ENCODE data around the gene SLC16A2. TPM values are rescaled to one million over a fixed set of nuclear protein-coding genes. Genes with fewer than 3 reads are reported as not detected.

The SLC16A2 gene
- total RNA-seq, 2 donors from 2014 or later = 7.9 to 11.6 TPM

GRCh38 chrX:74540635-74541249 is 119.4 kb downstream of the SLC16A2 start:
- Histone ChIP-seq H3K27ac (no peak overlapping the region), H3K4me1 (ENCODE audit: control insufficient read depth in 1 of 2, low read depth in 2 of 2) (peaks cover 0 to 8% of the 10 kb centered on the region in 2 donors), H3K4me3 (no peak overlapping the region), H3K27me3 (replicated peaks; ENCODE audit: insufficient read depth) (no peaks in the 10 kb centered on the region), H3K9me3 (no peaks in the 10 kb centered on the region), H3K36me3 (no peaks in the 10 kb centered on the region)
- ATAC-seq (ENCODE audit: insufficient number of reproducible peaks, low FRiP score, low read depth) (no peak), DNase-seq (ENCODE audit: low spot score) (no peak)
- no peak for TF ChIP-seq CTCF (IDR thresholded peaks at IDR 0.05)

GRCh38 chrX:74545880-74546523 is 124.7 kb downstream of the SLC16A2 start:
- ATAC-seq (ENCODE audit: insufficient number of reproducible peaks, low FRiP score, low read depth) = no peak
- no peak for TF ChIP-seq CTCF (IDR thresholded peaks at IDR 0.05)
- H3K36me3 ChIP-seq = no peaks in the 10 kb centered on the region
- H3K27me3 ChIP-seq (replicated peaks; ENCODE audit: insufficient read depth) = no peaks in the 10 kb centered on the region
- H3K9me3 ChIP-seq = no peaks in the 10 kb centered on the region
- DNase-seq (ENCODE audit: low spot score) = no peak
- H3K4me3 ChIP-seq = no peak overlapping the region
- no peak overlapping the region for H3K27ac ChIP-seq
- no peaks in the 10 kb centered on the region for H3K4me1 ChIP-seq (ENCODE audit: control insufficient read depth in 1 of 2, low read depth in 2 of 2)

- H3K4me3 ChIP-seq = no peak overlapping the region
Measured at GRCh38 chrX:74546984-74547383, 125.7 kb downstream of the SLC16A2 start.

GRCh38 chrX:74550295-74550802 is 129.1 kb downstream of the SLC16A2 start:
- Histone ChIP-seq H3K36me3 (no peaks in the 10 kb centered on the region), H3K27me3 (replicated peaks; ENCODE audit: insufficient read depth) (no peaks in the 10 kb centered on the region), H3K27ac (no peak overlapping the region), H3K4me3 (peak overlapping the region; percentile 48), H3K4me1 (ENCODE audit: control insufficient read depth in 1 of 2, low read depth in 2 of 2) (no peaks in the 10 kb centered on the region), H3K9me3 (no peaks in the 10 kb centered on the region)
- ATAC-seq (ENCODE audit: insufficient number of reproducible peaks, low FRiP score, low read depth) (peak; percentile 76), DNase-seq (ENCODE audit: low spot score) (peak; percentile 17)
- peak; percentile 91 for TF ChIP-seq CTCF (IDR thresholded peaks at IDR 0.05)

More at GRCh38 chrX:74546984-74547383, 125.7 kb downstream of the SLC16A2 start:
- Histone ChIP-seq H3K9me3 (no peaks in the 10 kb centered on the region), H3K27ac (no peak overlapping the region), H3K36me3 (no peaks in the 10 kb centered on the region), H3K27me3 (replicated peaks; ENCODE audit: insufficient read depth) (no peaks in the 10 kb centered on the region), H3K4me1 (ENCODE audit: control insufficient read depth in 1 of 2, low read depth in 2 of 2) (no peaks in the 10 kb centered on the region)
- TF ChIP-seq CTCF (IDR thresholded peaks at IDR 0.05) = no peak
- ATAC-seq (ENCODE audit: insufficient number of reproducible peaks, low FRiP score, low read depth) = no peak
- DNase-seq (ENCODE audit: low spot score) = no peak

GRCh38 chrX:74551934-74552333 is 130.6 kb downstream of the SLC16A2 start:
- no peaks in the 10 kb centered on the region for H3K4me1 ChIP-seq (ENCODE audit: control insufficient read depth in 1 of 2, low read depth in 2 of 2)
- H3K27ac ChIP-seq = no peak overlapping the region
- ATAC-seq (ENCODE audit: insufficient number of reproducible peaks, low FRiP score, low read depth) (no peak), DNase-seq (ENCODE audit: low spot score) (no peak)
- H3K9me3 ChIP-seq = no peaks in the 10 kb centered on the region
- H3K27me3 ChIP-seq (replicated peaks; ENCODE audit: insufficient read depth) = no peaks in the 10 kb centered on the region
- no peaks in the 10 kb centered on the region for H3K36me3 ChIP-seq
- TF ChIP-seq CTCF (IDR thresholded peaks at IDR 0.05) = no peak
- no peak overlapping the region for H3K4me3 ChIP-seq

All from thoracic aorta (tissue), 2 donors.